BJ (cell line): ENCODE measurements around the gene C5orf52. TPM values are rescaled to one million over a fixed set of nuclear protein-coding genes. Genes with fewer than 3 reads are reported as not detected.
A peak's percentile ranks its signal among the peaks of the same experiment; 100 is the strongest.

Experiments used
- CTCF ChIA-PET: fragments of 350-600 bp; formaldehyde crosslinking; extraction: SDS; loops from one replicate; lab custom pipeline; 2021; ENCODE audit warnings: antibody characterized with exemption, inconsistent platforms; lab: Yijun Ruan, JAX
- POLR2A ChIA-PET: fragments of 300-600 bp; sonication (Branson Sonifier 250); formaldehyde crosslinking; extraction: SDS; loops from one replicate; lab custom pipeline; 2021; ENCODE audit warnings: antibody characterized with exemption; lab: Charles Lee
- DNase-seq: peaks from one replicate; pipeline ENCODE4 v3.0.0-alpha.2; 2011; ENCODE audit warnings: low read depth
- H3K27me3 ChIP-seq: 2 replicates; pipeline ENCODE4 v1.6.0; 2011; ENCODE audit warnings: low read length; ENCODE audit not compliant: control insufficient read depth, insufficient read depth
- H3K36me3 ChIP-seq: 2 replicates; pipeline ENCODE4 v1.5.1; 2011; ENCODE audit warnings: low read length; ENCODE audit not compliant: control insufficient read depth, insufficient read depth
- H3K4me3 ChIP-seq: 2 replicates; pipeline ENCODE4 v1.5.1; 2011; ENCODE audit warnings: low read depth, mild to moderate bottlenecking, control low read depth, low read length
- polyA plus RNA-seq: library from polyadenylated mRNA; depleted of rRNA; stranded (reverse); fragments of >200 nt; gene quantifications from 2 replicates; pipeline ENCODE4 v1.2.3, GENCODE V29; 2011
- TF ChIP-seq, protein P1 (sequence below): IDR thresholded peaks from 2 replicates; pipeline ENCODE4 v1.5.1; 2011; ENCODE audit warnings: low read depth, mild to moderate bottlenecking, control low read depth, inconsistent platforms, low read length, moderate library complexity; ENCODE audit not compliant: insufficient read depth

Gene C5orf52
- polyA plus RNA-seq, 1 experiment, result not detected

DNA sequence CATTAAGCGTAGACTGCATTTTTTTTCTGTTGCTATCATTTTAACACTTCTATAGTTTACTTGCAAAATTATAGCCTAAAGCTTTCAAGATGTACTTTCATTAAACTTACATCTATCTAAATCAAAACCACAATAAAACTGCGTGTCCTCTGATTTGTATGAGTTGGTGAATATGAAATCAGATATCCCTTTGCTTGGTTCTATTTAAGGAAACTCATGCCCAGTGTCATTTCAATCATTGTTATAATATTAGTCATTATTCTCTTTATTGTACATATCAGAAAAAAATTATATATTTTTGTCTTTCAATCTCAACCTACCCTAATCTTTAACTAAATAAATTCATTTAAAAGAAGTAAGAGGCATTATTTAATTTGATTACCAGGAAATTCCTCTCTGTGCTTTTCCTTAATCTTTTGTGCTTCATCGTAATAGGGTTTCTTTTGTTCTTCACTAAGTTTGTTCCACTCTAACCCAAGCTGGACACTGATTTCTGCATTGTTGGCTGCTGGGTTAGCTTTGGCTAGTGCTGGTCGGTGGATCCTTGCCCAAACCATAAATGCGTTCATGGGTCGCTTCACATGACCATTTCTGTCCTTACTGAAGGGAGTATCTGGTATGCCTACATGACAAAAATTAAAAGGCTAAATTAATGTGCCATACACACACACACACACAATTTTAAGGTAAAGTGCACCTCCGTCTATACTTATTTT is 22.9 kb upstream of the C5orf52 start:
- H3K36me3 ChIP-seq, result no peaks in the 10 kb centered on the region
- POLR2A ChIA-PET, result no interaction called here
- CTCF ChIA-PET, result no interaction called here
- no peak overlapping the region for H3K4me3 ChIP-seq
- DNase-seq, result no peak
- H3K27me3 ChIP-seq, result no peaks in the 10 kb centered on the region
- TF ChIP-seq, protein P1, sequence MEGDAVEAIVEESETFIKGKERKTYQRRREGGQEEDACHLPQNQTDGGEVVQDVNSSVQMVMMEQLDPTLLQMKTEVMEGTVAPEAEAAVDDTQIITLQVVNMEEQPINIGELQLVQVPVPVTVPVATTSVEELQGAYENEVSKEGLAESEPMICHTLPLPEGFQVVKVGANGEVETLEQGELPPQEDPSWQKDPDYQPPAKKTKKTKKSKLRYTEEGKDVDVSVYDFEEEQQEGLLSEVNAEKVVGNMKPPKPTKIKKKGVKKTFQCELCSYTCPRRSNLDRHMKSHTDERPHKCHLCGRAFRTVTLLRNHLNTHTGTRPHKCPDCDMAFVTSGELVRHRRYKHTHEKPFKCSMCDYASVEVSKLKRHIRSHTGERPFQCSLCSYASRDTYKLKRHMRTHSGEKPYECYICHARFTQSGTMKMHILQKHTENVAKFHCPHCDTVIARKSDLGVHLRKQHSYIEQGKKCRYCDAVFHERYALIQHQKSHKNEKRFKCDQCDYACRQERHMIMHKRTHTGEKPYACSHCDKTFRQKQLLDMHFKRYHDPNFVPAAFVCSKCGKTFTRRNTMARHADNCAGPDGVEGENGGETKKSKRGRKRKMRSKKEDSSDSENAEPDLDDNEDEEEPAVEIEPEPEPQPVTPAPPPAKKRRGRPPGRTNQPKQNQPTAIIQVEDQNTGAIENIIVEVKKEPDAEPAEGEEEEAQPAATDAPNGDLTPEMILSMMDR, result no peak

DNA sequence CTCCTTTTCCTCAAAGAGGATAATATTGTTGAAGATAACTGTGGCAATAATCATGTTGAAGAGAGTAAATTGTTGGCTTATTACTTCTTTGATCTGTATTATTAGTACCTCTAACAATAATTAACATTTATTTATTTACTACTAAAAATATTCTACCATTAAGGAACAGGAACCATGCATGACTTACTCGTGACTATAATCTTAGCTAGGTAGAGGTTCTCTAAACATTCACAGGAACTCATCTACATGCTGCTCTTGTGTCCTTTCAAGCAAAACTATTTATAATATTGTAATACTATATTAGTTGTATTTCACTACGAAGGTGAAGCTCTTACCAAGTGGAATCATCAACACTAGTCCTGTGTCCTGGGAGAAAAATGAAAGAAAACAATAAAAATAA is 22.2 kb upstream of the C5orf52 start:
- no peaks in the 10 kb centered on the region for H3K27me3 ChIP-seq
- DNase-seq, result no peak
- ChIA-PET POLR2A (no interaction called here), CTCF (no interaction called here)
- no peaks in the 10 kb centered on the region for H3K36me3 ChIP-seq
- TF ChIP-seq, protein P1, result no peak
- no peak overlapping the region for H3K4me3 ChIP-seq

DNA sequence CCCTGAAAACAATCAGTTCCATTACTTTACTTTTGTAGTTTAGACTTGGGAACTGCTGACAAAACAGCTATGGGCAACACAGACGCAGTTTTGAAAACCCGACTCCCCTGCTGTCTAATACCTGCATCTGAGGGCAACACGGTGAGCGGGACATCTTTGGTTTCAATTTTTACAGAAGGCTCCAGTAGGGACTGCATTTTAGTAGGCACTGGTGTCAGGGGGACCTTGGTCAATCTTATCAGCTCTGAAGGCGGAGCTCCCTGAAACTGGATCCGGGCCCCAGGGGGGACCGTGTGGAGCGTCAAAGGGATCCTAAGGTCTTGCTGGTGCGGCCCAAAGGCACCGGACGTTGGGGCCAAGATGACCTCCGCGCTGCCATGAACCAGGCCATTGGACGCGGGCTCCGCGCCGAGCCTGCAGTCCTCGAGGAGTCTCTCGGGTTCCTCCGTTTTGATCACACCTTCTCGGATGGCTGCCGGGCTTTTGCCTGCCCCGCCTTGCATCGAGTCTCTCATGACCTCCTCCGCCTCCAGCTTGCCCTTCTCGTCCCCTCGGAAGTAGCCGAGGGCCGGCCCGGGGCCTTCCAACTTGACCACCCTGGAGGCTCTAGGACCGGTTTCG is 20.2 kb upstream of the C5orf52 start:
- Histone ChIP-seq H3K27me3 (no peaks in the 10 kb centered on the region), H3K36me3 (no peaks in the 10 kb centered on the region), H3K4me3 (no peak overlapping the region)
- POLR2A ChIA-PET, result no interaction called here
- TF ChIP-seq, protein P1, result no peak
- no peak for DNase-seq
- CTCF ChIA-PET, result interaction anchor here (0.5 to 1.5 kb wide), 4 partner anchors 10 to 290 kb away, joined by 3 to 5 read pairs (median 3); no protein-coding TSS in a partner anchor

DNA sequence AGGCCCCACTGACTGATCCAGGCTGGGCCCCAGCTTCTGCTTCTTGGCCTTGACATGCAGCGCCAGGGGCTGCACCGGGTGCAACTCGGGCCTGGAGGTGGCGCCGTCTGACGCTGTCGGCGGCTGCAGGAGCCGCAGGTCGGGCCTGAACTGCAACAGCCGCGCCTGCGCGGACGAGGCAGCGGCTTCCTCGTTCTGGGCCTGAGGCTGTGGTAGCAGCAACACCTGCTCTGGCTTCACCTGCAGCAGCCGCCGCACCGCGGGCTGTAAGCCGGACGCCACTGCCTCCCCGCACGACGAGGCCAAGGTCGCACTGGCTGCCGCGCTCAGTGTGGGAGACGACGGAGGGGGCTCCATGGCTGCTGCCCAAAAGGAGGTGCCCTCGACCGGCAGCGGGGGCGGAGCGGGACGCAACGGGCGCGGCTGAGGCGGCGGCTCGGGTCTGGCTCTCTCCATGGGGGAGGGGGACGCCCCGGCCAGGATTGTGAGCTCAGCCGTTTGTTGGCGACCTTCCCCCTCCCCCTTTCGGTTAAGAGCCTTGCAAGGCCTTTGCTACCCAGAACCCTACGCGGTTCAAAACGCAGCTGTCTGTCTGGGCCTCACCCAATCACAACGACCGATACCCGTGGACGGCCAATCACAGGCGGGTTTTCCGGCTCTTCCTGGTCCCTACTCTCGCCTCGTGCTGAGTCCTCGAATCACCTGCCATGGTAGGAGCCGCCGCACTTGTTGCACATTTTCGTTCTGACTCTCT is 19.5 kb upstream of the C5orf52 start:
- POLR2A ChIA-PET, result no interaction called here
- DNase-seq, result no peak
- TF ChIP-seq, protein P1, result peak; percentile 43
- no peaks in the 10 kb centered on the region for H3K36me3 ChIP-seq
- H3K4me3 ChIP-seq, result peak overlapping the region; percentile 29
- no peaks in the 10 kb centered on the region for H3K27me3 ChIP-seq
- CTCF ChIA-PET, result interaction anchor here (0.5 to 1.5 kb wide), 3 partner anchors 9 to 63 kb away, joined by 3 to 5 read pairs (median 3); no protein-coding TSS in a partner anchor

DNA sequence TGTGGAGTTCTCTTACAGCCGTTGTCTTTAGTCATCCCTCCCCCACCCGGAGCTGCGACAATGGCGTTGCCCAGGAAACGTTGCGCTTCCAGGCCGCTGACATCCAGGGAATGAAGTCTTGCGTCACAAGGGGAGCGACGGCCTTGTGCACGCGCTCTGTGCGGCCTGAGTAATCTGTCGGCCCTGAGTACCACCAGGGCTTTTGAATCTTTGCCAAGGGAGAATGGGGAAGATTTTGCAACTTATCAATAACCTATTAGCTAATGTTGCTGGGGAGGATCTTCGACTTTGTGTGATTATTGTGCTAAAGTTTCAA is 19.0 kb upstream of the C5orf52 start, which contains the start of gene SOX30:
SOX30 (minus strand) TSS at position 62 of the 316 bp plus-strand sequence. CDS start 360 bp downstream, outside the sequence.
- Histone ChIP-seq H3K27me3 (no peaks in the 10 kb centered on the region), H3K36me3 (no peaks in the 10 kb centered on the region), H3K4me3 (peak within 1 kb of the TSS; percentile 29)
- ChIA-PET CTCF (interaction anchor here (1.2 kb wide), 1 partner anchor 9 kb away, joined by 3 read pairs; no protein-coding TSS in a partner anchor), POLR2A (no interaction called here)
- TF ChIP-seq, protein P1, result no peak
- no peak for DNase-seq
